Esophagus squamous epithelium (tissue), 4 donors: ENCODE data around the gene CAMK1D.

Experiments used
- POLR2A ChIP-seq, 4 donors: fragments of 450-650 bp; IDR thresholded peaks; one replicate each; pipeline ENCODE4 v1.6.1; 2017; ENCODE audit warnings: antibody characterized with exemption in 4 of 4, mild to moderate bottlenecking in 4 of 4, moderate library complexity in 3 of 4
- TF ChIP-seq, protein P1 (sequence below), 6 experiments: fragments of 450-650 bp in 4 of 6; fragments of 200-600 bp in 2 of 6; sonication (generic) in 2 of 6; IDR thresholded peaks; one replicate each; pipeline ENCODE4 v1.5.1; 2016 to 2019; ENCODE audit warnings: antibody characterized with exemption in 6 of 6, mild to moderate bottlenecking in 4 of 6, moderate library complexity in 4 of 6

DNA sequence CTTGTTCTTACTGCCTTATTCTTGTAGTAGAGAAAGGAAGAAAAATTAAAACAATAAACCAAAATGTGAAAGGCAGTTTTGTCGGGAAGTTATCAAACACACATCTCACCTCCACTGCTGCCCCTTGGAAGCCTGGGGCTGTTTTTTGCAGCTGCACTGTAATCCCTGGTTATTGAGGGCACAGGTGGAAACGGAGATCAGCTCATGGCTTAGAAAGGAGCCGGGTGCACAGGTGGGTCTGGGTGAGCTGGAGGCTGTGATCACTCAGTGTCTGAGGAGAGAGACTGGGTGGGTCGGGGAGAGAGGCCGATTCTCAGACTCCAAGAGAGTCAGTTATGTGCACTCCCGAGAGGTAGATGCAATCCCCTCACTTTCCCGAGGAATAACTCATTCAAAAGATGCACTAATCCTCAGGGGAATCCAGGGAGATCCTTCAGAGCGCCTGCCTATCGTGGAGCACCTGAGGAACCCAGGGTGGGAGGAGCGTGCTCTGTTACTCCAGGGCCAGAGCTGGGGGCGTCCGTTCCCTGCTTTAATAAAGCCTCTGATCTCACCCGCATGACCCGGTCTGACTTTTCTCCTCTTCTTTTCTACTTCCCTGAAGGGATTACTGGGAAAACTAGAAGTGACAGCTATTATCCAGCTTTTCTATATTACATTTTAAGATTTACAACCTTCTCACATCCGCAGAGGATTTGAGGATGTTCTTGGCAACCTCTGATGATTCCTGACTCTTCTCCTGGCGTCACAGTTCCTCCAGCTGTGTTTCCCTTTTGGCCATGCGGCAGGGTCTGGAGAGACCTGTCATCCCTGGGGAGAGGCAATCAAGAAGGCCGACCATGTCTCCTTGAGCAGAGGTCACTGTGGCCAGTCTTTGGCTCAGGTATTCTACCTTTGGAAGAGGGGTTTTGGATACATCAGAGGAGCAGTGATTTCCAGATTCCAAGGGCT lies 82.1 kb downstream of the CAMK1D start:
- TF ChIP-seq POLR2A (IDR thresholded peaks at IDR 0.05) = no peak
- TF ChIP-seq, protein P1, sequence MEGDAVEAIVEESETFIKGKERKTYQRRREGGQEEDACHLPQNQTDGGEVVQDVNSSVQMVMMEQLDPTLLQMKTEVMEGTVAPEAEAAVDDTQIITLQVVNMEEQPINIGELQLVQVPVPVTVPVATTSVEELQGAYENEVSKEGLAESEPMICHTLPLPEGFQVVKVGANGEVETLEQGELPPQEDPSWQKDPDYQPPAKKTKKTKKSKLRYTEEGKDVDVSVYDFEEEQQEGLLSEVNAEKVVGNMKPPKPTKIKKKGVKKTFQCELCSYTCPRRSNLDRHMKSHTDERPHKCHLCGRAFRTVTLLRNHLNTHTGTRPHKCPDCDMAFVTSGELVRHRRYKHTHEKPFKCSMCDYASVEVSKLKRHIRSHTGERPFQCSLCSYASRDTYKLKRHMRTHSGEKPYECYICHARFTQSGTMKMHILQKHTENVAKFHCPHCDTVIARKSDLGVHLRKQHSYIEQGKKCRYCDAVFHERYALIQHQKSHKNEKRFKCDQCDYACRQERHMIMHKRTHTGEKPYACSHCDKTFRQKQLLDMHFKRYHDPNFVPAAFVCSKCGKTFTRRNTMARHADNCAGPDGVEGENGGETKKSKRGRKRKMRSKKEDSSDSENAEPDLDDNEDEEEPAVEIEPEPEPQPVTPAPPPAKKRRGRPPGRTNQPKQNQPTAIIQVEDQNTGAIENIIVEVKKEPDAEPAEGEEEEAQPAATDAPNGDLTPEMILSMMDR (IDR thresholded peaks at IDR 0.05) = no peak
